Activated CD4-positive, alpha-beta T cell treated with anti-CD3 and anti-CD28 coated beads for 1 hour (primary cell): ENCODE data around the gene BDKRB2.
"Not testable (repeated sequence)": the region's sequence is repeated elsewhere in the genome, so short reads cannot be mapped to it uniquely, and the experiment has no call there.

Experiments
- DNase-seq: peaks from one replicate; pipeline ENCODE4 v3.0.0-alpha.2; 2020

The BDKRB2 gene

DNA sequence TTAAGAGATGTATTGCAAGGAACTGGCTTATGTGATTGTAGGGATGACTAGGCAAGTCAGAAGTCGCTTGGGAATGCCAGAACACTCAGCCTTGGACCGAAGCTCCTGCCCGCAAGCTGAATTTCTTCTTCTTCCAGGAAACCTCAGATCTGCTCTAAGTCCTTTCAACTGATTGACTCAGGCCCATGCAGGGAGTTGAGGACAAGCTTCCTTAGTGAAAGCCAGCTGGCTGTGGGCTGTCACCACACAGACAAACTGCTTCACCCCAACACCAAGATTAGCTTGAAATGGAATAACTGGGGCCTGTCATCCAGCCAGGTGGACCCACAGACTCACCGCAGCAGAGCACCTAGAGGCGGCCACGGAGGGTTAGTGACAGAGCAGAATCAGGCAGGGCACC is 24.7 kb downstream of the BDKRB2 start:
- DNase-seq: no peak

DNA sequence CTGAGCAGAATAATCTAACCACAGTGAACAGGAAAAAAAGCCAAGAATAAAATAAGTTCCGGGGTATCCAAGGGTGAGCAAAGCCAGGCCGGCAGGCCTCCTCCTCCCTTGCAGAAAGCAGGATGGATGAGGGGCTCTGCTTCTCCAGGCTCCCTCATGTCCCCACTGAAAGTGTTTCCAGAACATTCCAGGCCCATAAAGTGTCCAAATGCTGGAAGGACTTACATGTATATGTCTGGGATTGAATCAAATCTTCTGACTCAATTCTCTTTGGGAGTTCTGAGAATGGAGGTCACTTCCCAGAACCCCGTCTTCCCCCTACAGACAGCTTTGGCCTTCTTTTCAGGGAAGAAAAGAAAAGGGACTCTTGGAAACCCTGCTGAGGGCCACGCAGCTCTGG is 26.4 kb downstream of the BDKRB2 start:
- no peak for DNase-seq

DNA sequence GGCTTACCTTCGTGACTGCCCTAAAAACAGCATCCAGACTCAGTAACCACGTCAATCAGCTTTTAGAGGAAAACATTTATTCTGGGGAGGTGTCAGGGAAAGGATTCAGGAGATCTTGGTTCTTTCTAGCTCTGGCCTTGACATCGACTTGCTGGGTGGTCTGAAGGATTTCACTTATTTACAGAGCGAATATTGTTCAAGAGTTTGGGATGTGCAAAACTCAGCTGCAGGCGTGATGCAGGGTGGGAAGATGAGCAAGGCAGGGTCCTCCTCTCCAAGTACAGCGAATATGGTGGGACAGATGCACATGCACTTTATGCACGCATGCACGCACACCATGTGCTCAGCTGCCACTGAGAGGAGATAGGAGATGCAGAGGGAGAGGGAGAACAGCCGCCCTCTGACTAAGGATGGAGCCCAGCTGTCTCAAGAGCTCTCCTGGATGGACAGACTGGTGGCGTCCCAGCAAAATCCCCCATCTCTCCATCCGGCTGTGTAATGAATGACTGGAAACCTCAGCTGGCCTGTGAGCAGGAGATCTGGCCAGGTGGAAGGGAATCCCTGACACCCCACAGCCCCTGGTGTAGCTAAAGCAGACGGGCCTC is 27.0 kb downstream of the BDKRB2 start:
- DNase-seq: no peak

DNA sequence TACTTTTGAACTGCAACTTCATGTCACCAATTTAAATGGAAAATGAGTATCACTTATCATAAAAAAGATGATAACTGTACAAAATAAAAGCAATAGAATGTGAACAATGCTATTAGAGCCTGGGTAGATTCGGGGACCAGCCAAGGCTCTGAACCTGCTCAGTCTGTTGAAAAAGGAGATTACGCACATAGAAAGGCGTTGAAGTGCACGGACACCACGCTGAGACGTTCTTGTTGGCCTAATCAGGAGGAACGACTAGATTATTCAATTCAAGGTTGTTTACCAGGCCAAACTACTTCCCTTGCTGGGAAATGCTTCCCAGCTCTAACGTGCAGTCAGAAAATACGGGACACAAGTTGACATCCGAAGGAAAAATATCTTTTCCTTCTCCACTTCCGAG is 27.9 kb downstream of the BDKRB2 start:
- no peak for DNase-seq

DNA sequence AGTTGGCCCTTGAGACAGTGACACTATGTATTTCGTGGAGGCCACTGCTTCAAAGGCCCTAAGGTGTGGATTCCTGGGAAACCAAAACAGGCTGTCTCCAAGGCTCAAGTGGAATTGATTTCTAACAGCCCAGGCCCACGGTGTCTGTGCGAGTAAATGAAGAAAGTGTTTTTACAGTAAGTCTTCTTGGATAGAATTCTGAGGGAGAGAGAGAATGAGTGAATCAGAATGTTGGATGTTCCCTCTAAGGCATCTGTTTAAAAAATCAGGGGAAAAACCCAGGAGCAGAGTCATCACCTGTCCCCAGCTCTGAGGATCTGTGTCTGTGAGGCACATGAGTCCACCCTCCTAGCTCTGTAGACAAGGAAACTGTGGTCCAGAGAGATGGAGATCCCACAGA is 29.0 kb downstream of the BDKRB2 start:
- DNase-seq: no peak

DNA sequence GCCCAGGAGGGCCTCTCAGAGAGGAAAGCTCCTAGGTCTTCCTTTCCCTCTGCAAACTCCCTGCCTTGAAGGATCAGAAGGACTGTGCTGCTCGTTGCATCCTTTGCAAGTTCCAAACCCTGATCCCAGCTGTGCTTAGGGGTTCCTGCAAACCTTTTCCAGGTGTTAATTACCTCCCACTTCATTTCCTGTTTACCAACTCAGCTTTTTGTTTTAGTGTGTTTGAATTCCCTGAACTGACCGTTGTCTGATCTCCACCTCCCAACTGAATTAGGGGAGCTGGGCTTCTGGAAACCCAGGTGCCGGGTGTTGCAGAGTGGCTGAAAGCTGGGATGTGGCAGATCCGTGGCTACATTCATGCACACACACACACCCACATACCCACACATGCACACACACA is 30.8 kb downstream of the BDKRB2 start:
- DNase-seq: no peak

DNA sequence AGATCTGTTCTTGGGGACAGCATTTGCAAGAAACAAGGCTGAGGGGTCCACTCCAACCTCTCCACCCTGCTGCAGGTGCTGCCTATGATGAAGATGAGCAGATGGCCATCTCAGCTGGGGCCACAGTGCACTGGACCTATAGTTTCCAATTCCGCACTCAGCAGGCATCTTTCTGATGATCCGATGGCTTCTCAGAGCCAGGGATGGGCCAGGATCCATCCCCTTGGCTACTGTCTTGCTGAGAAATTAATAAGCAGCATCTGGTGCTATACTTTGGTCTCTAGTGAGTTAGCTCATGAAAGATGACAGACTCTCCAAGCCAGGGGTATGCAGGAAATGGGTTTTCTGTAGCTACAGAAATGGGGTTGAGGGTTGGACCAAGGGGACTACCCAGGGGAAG is 33.0 kb downstream of the BDKRB2 start:
- DNase-seq: no peak

DNA sequence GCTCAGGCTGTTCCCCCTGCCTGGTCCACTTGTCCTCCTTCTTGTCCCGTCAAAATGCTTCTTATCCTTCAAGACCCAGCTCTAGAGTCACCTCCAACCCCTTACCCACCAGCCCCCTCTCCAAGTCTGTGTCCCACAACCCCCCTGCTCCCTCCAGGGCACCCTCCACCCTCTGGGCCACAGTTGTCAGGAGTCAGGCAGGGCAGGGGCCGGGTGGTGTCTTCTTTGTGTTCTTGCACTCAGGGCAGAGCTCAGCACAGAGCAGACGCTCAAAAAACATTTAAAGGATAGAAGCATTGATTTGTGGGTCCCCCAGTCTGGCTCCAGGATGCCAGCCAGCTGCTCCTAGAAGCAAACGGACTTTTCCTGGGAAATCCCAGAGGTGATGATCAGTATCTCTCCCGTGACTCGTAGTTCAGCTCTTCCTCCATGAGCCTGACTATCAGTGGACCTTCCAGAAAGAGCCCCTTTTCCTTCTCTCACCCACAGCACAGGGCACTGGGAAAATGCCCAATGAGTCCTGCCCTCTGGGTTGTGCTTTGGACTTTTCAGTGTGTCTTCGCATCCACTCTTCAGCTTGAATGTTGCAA is 34.1 kb downstream of the BDKRB2 start:
- no peak for DNase-seq

DNA sequence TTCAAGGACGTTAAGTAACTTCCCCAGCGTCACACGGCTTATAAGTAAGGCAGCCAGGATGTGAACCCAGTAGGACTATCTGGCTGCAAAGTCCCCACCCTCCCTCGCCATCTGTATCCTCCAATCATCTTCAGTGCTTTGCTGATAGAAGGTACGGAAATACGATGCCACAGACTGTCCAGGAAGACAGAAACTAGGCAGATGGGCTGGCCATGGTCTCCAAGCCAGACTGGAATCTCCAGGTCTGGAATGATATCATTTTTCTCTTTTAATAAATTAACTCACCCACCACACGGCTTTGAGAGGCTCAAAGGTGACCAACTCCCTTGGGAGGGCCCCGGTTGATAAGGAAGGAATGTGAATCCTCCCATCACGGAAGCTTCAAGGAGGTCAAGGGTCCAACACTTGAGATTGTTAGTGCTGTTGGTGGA is 35.1 kb downstream of the BDKRB2 start:
- no peak for DNase-seq

DNA sequence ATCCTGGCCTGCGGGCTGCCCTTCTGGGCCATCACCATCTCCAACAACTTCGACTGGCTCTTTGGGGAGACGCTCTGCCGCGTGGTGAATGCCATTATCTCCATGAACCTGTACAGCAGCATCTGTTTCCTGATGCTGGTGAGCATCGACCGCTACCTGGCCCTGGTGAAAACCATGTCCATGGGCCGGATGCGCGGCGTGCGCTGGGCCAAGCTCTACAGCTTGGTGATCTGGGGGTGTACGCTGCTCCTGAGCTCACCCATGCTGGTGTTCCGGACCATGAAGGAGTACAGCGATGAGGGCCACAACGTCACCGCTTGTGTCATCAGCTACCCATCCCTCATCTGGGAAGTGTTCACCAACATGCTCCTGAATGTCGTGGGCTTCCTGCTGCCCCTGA is 36.0 kb downstream of the BDKRB2 start:
- DNase-seq: no peak

DNA sequence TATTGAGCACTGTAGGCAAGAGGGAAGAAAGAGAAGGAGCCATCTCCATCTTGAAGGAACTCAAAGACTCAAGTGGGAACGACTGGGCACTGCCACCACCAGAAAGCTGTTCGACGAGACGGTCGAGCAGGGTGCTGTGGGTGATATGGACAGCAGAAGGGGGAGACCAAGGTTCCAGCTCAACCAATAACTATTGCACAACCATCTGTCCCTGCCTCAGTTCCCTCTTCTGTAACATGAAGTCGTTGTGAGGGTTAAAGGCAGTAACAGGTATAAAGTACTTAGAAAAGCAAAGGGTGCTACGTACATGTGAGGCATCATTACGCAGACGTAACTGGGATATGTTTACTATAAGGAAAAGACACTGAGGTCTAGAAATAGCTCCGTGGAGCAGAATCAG is 37.5 kb downstream of the BDKRB2 start:
- no peak for DNase-seq

DNA sequence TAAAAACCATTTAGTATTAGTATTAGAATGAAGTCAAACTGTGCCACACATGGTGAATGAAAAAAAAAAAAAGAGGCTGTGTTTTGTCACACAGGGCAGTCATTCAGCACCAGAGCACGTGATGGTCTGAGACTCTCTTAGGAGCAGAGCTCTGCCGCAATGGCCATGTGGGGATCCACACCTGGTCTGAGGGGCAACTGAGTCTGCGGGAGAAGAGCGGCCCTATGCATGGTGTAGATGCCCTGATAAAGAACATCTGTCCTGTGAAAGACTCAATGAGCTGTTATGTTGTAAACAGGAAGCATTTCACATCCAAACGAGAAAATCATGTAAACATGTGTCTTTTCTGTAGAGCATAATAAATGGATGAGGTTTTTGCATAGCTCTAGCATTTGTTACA is 39.1 kb downstream of the BDKRB2 start:
- DNase-seq: no peak

DNA sequence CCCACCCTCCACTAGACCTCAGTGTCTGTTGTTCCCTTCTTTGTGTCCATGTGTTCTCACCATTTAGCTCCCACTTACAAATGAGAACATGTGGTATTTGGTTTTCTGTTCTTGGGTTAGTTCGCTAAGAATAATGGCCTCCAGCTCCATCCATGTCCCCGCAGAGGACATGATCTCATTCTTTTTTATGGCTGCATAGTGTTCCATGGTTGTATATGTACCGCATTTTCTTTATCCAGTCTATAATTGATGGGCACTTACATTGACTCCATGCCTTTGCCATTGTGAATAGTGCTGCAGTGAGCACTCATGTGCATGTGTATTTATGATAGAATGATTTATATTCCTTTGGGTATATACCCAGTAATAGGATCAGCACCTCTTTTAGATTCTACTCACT is 40.4 kb downstream of the BDKRB2 start:
- not testable (repeated sequence) for DNase-seq

DNA sequence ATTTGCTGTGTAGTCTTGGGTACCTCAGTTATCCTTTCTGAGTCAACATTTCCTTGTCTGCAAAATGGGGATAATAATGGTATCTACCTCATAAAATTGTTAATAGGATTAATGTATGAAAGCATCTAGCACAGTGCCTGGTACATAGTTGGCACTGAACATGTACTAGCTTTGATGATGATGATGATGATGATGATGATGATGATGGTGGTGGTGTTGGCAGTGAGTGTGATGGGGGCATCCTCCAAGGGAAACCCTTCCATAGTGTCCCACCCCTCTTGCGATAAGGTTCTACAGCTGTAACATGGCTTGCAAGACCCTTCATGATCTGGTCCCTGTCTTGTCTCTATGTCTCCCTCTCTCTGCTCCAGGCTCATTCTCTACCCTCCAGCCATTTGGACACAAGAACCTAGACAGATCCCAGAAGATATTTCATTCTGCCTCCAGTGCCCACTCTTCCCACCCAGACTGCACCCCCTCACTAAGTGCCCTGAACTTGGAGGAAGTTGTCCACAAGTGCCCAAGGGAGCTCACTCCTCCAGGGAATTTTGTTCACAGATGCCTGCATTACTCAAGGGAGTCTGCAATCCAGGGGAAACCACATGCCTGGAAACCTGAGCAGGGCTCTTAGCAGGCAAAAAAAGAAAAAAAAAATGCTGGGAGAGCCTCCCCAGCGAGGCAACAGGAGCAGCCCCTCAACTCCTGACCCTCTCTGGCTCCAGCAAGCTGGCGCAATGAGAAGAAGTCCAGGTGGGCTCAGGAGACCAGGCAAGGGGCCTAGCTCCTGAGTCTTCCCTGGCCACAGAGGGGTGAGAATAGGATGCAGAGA is 41.3 kb downstream of the BDKRB2 start:
- no peak for DNase-seq

DNA sequence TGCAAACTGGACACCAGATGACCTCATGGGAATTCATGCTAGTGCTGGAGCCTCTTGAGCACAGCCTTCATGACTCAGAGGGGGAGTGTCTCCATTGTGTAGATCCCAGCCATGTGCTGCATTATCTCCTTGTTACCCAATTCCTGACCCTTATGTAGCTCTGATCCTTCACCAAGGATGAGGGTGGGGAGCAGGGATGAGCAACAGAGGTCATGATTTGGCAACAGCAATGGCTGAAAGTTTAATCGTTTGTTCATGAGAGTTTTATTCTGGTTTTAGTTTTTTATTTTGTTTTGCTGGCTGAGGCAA is 41.9 kb downstream of the BDKRB2 start:
- DNase-seq: no peak

DNA sequence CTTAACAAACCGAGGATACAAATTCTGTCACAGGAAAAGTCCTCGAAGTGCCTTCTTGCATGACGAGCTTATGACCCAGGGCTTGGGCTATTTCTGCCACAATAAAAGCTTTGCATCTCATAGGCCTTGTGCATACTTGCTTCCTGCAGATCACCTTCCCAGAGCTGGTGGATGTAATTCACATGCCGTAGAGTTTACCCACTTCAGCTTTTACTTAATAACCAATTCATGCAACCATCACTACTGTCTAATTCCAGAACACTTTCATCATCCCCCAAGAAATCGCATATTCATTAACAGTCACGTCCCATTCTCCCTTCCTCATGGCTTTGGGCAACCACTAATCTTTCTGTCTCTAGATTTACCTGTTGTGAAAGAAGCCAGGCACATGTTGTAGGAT is 42.4 kb downstream of the BDKRB2 start:
- DNase-seq: no peak

DNA sequence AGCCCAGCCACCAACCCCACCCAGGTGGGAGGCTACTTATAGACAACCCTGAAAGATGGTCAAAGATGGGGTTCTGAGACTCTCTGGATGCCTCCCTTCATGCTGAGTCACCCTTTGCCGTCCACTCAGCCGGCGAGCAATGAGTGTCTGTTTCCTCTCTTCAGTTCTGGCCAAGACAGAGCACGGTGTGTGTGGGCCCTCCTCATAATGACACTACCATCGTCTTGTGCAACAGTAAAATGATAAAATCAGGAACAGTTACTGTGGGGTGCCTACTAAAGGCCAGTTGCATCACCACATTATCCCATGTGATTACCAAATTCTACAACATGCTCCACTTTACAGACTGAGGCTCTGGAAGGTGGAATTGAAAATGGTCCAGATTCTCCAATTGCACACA is 44.4 kb downstream of the BDKRB2 start:
- DNase-seq: no peak

DNA sequence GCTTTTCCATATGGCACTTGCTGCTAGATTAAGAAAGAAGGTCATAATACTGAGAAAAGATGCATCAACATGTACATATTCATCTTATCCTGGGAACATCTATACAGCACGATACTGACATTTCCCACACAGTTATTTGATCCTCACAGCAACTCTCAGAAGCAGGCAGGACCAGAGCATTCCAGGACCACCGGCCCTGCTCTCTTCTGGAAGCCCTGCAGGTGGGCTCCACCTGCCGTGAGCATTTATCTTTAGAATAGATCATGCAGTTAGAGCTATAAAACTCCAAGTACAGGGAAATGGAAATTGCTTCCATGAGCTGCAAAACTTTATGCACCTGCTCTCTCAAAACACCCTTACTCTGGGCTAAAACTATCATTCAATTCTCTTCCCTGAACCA is 45.8 kb downstream of the BDKRB2 start:
- no peak for DNase-seq

DNA sequence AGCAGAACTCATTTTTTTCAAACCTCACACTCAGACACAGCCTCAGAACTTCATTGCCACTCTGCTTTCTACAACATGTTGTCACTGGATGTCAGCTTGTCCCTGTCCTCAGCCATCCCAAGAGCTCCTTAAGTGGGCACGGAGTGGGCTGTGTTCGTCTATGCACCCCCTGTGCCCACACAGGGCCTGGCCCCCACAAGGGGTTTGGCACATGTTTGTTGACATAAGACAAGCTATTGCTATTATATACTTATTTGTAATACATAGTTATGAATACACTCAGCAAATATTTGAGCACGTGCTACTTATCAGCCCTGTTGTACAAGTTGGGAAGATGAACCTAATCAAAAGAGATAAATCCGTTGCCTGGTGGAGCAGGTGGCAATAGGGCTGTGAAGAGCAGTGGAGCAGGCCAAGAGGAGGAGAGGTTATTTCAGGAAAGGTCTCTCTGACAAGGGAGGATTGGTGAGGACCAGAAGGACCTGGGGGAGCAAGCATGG is 47.1 kb downstream of the BDKRB2 start:
- no peak for DNase-seq

DNA sequence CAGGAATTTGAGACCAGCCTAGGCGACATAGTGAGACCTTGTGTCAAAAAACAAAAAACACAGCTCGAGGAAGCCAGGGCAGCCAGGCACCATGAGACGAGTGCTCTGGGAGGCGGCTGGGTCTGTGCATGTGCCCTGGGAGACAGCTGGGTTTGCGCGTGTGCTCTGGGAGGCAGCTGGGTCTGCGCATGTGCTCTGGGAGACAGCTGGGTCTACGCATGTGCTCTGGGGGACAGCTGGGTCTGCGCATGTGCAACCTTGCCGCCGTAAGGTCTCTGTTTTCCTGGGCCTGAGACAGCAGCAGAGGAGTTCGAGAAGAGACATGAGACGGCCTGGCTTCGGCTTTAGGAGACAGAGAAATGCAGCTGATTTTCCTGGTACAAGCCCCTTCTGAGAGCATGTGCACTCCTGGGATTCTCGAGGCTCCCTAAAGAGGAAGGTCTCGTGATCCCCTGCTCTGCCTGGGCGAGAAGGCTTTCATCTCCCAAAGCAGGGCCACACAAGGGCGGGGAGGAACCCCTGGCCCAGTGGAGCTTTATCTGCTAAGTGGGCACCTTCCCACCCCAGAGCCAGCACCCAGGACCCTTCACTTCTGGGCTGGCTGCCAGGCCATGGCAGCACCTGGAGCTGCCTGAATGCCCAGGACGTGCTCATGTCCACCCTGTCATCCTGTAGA is 47.8 kb downstream of the BDKRB2 start:
- DNase-seq: no peak

DNA sequence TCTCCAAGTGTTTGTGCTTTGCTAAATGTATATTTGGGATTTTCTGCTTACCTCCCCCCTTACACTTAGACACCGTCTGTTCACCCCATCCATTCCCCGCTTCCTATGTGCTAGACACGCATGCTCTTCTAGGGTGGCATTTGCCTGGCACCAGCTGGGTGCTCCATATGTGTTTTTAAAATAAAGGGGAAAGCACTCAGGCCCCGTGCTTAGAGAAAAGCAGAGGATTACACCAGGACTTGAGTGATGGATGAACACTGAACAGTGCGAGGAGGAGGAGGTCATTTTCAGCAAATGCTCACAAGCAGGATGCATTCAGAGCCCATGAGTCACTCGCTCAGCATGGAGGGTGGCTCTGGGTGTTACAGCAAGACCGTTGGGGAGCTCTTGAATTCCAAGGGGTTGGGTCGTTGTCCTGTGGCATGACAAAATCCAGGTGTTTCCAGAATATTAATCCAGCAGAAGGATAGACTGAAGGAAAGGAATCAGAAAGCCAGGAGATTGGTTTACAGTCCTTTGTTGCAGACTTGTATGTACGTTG is 48.4 kb downstream of the BDKRB2 start:
- DNase-seq: no peak

DNA sequence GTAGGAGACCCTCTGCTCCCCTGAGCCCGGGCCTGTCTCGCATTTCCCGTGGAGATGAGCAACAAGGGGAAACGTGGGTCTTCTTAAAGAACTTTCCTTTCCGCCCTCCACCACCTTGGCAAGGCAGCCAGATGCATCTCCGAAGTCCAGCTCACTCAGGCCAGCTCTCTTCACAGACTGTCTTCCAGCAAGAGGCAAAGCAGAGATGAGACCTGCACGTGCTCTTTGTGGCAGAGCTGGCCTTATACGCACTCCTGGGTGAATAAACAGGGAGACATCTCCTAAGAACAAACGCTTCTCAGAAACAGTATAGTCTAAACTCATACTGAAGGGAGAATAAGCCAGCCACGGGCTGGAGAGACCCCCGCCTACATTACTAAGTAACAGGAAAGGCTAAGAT is 50.0 kb downstream of the BDKRB2 start:
- DNase-seq: no peak

DNA sequence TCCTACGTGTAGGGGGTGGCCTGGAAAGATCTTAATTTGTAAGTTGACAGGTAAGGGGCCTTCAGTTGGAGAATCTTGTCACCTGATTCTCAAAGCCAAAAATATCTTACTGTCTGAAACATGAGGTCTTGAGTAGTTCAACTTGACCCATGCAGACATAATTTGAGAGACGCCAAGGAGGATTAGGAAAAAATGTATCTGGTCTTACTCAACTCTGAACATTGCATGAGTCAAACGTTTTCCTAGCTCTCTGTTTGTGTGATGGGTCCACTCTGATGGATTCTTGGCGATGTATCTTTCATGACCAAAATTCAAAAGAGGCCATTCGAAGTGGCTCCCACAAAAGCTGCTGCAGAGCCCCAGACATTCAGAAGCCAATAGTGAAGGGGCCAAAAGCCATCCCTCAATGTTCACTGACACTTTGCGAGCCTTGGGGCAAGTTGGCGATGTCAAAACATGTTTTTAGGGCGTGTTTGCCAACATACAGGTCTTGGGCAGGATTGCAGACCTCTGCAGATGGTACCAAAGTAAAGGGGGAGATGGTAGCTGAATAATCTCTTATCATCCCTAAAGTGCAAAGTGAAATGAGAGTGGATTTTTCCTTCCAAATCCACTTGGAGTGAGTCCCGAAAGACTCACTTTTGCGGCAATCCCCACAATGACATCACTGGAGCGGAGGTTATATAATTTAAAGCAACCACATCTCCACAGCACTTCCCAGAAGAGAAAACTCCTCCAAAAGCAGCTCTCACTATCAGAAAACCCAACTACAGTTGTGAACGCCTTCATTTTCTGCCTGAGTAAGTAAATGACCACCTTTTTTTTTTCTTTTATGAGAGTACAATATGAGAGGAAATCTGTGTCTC is 51.1 kb downstream of the BDKRB2 start, which contains the start of gene BDKRB1:
BDKRB1 (plus strand) TSS at position 710 of the 866 bp plus-strand sequence. CDS start 7,473 bp downstream, outside the sequence.
- no peak for DNase-seq
